ENCODE results near the gene WAPL. TPM values are rescaled to one million over a fixed set of nuclear protein-coding genes. Genes with fewer than 3 reads are reported as not detected.

The WAPL gene
- total RNA-seq, 1 donor from 2014 or later, result 79.4 TPM

DNA sequence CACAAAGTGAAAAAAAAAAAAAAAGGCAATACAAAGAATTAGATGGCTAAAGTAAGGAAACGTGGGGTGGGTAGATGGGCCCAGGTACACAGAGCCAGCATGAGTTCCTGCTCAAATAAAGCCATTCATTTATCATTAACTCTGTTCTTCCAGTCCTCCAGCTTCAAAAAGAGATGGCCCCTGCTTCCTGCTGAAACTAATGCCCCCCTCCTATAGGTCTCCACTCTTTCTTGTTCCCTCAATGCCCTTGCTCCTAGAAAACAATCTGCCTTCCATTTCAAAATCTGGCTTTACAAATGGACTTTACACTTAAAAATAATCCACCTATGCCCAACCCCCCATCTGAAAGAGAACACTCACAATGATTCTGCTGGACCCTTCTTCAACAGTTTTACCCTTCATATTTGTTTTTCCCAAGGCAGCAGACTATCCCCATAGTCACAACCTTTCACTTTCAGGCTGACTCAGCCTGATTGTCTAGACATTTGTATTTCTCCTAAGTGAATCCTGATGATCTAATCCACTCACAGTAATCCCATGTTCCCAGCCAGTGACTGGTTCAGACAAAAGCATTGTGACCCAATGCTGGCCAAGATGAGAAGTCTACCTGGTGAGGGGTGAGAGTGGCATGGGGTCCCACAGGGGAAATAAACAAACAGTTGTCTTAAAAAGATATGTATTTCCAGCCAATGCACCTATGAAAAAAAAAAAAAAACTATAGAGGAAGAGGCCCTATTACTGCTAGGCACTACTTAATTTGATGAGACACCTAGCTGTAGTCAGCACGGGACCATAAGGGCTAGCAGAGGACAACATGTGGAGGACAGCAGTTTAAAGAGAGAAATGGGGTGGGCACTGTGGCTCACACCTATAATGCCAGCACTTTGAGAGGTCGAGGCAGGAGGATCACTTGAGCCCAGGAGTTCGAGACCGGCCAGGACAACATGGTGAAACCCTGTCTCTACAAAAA lies 80.4 kb downstream of the WAPL start:
- H3K4me1 Mint-ChIP-seq, result peaks cover 4% of the 10 kb centered on the region
- TF ChIP-seq EZH2phosphoT487 (IDR thresholded peaks at IDR 0.05) (no peak), CTCF (IDR thresholded peaks at IDR 0.05) (no peak), EZH2 (IDR thresholded peaks at IDR 0.05) (no peak)
- H3K4me3 Mint-ChIP-seq, result no peak overlapping the region

DNA sequence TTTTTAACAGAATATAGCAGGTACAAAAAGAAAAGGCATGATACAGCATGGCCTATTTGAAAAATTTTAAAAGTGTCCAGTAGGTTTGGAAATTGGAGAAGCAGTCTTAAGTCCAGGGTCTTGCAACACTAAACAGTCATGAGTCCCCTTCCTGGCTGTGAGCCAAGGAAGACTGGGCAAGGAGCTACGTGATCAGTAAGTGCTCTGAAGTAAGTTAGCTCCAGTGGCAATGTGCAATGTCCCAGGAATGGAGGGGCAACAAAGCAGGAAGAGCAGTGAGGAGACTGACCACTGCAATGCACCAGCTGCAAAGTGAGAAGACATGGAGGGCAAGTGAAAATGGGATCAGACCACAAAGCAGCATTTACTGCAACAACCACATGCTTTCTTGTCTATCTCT lies 82.0 kb downstream of the WAPL start:
- Mint-ChIP-seq H3K4me3 (no peak overlapping the region), H3K27me3 (ENCODE audit: insufficient read depth, low read depth) (no peaks in the 10 kb centered on the region), H3K9me3 (no peaks in the 10 kb centered on the region), H3K36me3 (peaks cover 46% of the 10 kb centered on the region), H3K27ac (no peak overlapping the region), H3K4me1 (peaks cover 4% of the 10 kb centered on the region)
- Histone ChIP-seq H4K20me1 (ENCODE audit: low read depth) (no peaks in the 10 kb centered on the region), H3K9me3 (ENCODE audit: low read depth) (no peaks in the 10 kb centered on the region), H3K79me2 (ENCODE audit: low read depth) (no peaks in the 10 kb centered on the region), H2AFZ (replicated peaks) (no peak overlapping the region), H3K9ac (no peak overlapping the region), H3K27ac (peak overlapping the region; percentile 0), H3F3A (ENCODE audit: low read depth) (peaks cover 10% of the 10 kb centered on the region), H3K27me3 (no peaks in the 10 kb centered on the region), H3K36me3 (peaks cover 24% of the 10 kb centered on the region), H3K4me2 (no peak overlapping the region), H3K4me1 (no peaks in the 10 kb centered on the region), H3K4me3 (no peak overlapping the region)
- TF ChIP-seq EZH2 (IDR thresholded peaks at IDR 0.05) (no peak), EZH2phosphoT487 (IDR thresholded peaks at IDR 0.05) (no peak), CTCF (IDR thresholded peaks at IDR 0.05) (no peak)
- DNase-seq (ENCODE audit: low spot score), result no peak

More for the DNA sequence above, 80.4 kb downstream of the WAPL start:
- Histone ChIP-seq H3K4me2 (no peak overlapping the region), H3K27ac (no peak overlapping the region), H3K36me3 (peaks cover 15% of the 10 kb centered on the region), H3K27me3 (no peaks in the 10 kb centered on the region), H3K79me2 (ENCODE audit: low read depth) (no peaks in the 10 kb centered on the region), H4K20me1 (ENCODE audit: low read depth) (no peaks in the 10 kb centered on the region), H2AFZ (replicated peaks) (no peak overlapping the region), H3K4me3 (no peak overlapping the region), H3K9ac (no peak overlapping the region), H3F3A (ENCODE audit: low read depth) (peaks cover 10% of the 10 kb centered on the region), H3K9me3 (ENCODE audit: low read depth) (no peaks in the 10 kb centered on the region), H3K4me1 (no peaks in the 10 kb centered on the region)
- no peak for DNase-seq (ENCODE audit: low spot score)
- Mint-ChIP-seq H3K27me3 (ENCODE audit: insufficient read depth, low read depth) (no peaks in the 10 kb centered on the region), H3K9me3 (no peaks in the 10 kb centered on the region), H3K36me3 (peaks cover 48% of the 10 kb centered on the region), H3K27ac (peak overlapping the region; percentile 36)

- Mint-ChIP-seq H3K27ac (no peak overlapping the region), H3K4me1 (peaks cover 4% of the 10 kb centered on the region), H3K36me3 (peaks cover 36% of the 10 kb centered on the region), H3K4me3 (no peak overlapping the region), H3K27me3 (ENCODE audit: insufficient read depth, low read depth) (no peaks in the 10 kb centered on the region), H3K9me3 (no peaks in the 10 kb centered on the region)
- no peak overlapping the region for H3K27ac ChIP-seq
- peaks cover 24% of the 10 kb centered on the region for H3K36me3 ChIP-seq
- no peaks in the 10 kb centered on the region for H3K9me3 ChIP-seq (ENCODE audit: low read depth)
- no peaks in the 10 kb centered on the region for H3K27me3 ChIP-seq
- no peaks in the 10 kb centered on the region for H3K4me1 ChIP-seq
- no peaks in the 10 kb centered on the region for H3K79me2 ChIP-seq (ENCODE audit: low read depth)
- H3K4me3 ChIP-seq, result no peak overlapping the region
- no peak overlapping the region for H3K4me2 ChIP-seq
- DNase-seq (ENCODE audit: low spot score), result no peak
- H3F3A ChIP-seq (ENCODE audit: low read depth), result peaks cover 10% of the 10 kb centered on the region
- H4K20me1 ChIP-seq (ENCODE audit: low read depth), result no peaks in the 10 kb centered on the region
- H3K9ac ChIP-seq, result no peak overlapping the region
- TF ChIP-seq EZH2 (IDR thresholded peaks at IDR 0.05) (no peak), EZH2phosphoT487 (IDR thresholded peaks at IDR 0.05) (no peak), CTCF (IDR thresholded peaks at IDR 0.05) (no peak)
- no peak overlapping the region for H2AFZ ChIP-seq (replicated peaks)
Observed at GRCh38 chr10:86438091-86438749, 83.4 kb downstream of the WAPL start.
